Upper lobe of left lung (tissue), 6 donors: ENCODE results near the gene TCEANC. TPM values are rescaled to one million over a fixed set of nuclear protein-coding genes. Genes with fewer than 3 reads are reported as not detected.
"Not testable (repeated sequence)": the region's sequence is repeated elsewhere in the genome, so short reads cannot be mapped to it uniquely, and the experiment has no call there.

Experiments used
- ATAC-seq, 2 donors: fragments of 200-7000 bp; cut with Tn5 transposase; one replicate each; pipeline ENCODE4 v1.9.1; 2022; ENCODE audit warnings: mild to moderate bottlenecking in 2 of 2, moderate library complexity in 2 of 2; ENCODE audit not compliant: low FRiP score in 2 of 2
- DNase-seq, 2 donors: peaks; one replicate each; pipeline ENCODE4 v3.0.0-alpha.2; 2019 to 2020
- H3K27ac ChIP-seq, 4 donors: fragments of 200-600 bp; sonication (generic); one replicate each; pipeline ENCODE4 v1.5.1; 2016 to 2019
- H3K27me3 ChIP-seq, 4 donors: fragments of 200-600 bp; sonication (generic); one replicate each; pipeline ENCODE4 v1.5.1; 2017 to 2019
- H3K36me3 ChIP-seq, 4 donors: fragments of 200-600 bp; sonication (generic); one replicate each; pipeline ENCODE4 v1.5.1; 2016 to 2019
- H3K4me1 ChIP-seq, 4 donors: fragments of 200-600 bp; sonication (generic); one replicate each; pipeline ENCODE4 v1.5.1; 2018 to 2019
- H3K4me3 ChIP-seq, 4 donors: fragments of 200-600 bp; sonication (generic); one replicate each; pipeline ENCODE4 v1.5.1; 2017 to 2019; ENCODE audit warnings: mild to moderate bottlenecking in 2 of 4, moderate library complexity in 1 of 4
- H3K9me3 ChIP-seq, 4 donors: fragments of 200-600 bp; sonication (generic); one replicate each; pipeline ENCODE4 v1.5.1; 2018 to 2019
- CTCF ChIP-seq, 6 experiments: fragments of 450-650 bp in 4 of 6; fragments of 200-600 bp in 2 of 6; sonication (generic) in 2 of 6; IDR thresholded peaks; one replicate each; pipeline ENCODE4 v1.5.1; 2016 to 2019; ENCODE audit warnings: antibody characterized with exemption in 6 of 6
- EP300 ChIP-seq, 4 donors: sonication (generic); formaldehyde crosslinking; IDR thresholded peaks; one replicate each; pipeline ENCODE4 v1.5.1; 2017; ENCODE audit warnings: antibody characterized with exemption in 4 of 4, control low read depth in 2 of 4
- POLR2A ChIP-seq, 4 donors: fragments of 450-650 bp; IDR thresholded peaks; one replicate each; pipeline ENCODE4 v1.5.1; 2016 to 2017; ENCODE audit warnings: antibody characterized with exemption in 4 of 4, mild to moderate bottlenecking in 2 of 4
- POLR2AphosphoS5 ChIP-seq, 2 donors: sonication (generic); formaldehyde crosslinking; IDR thresholded peaks; one replicate each; pipeline ENCODE4 v1.5.1; 2017; ENCODE audit warnings: antibody characterized with exemption in 2 of 2
- WGBS, 2 donors: methylation state at CpG; one replicate each; pipeline ENCODE4 v1.1.5; 2017 to 2018; 5-methylcytosine and 5-hydroxymethylcytosine counted together
- total RNA-seq, 6 donors: library from RNA; depleted of rRNA in 4 of 6; stranded (reverse); fragments of >200 nt in 4 of 6; gene quantifications; one replicate each; pipeline versions ENCODE4 v1.1.0 to v1.2.1, GENCODE V29; 2016 to 2021
- donor health status: DM: no; HTN: no; CAD: no; lungs with moderate emphysema.
- donor health status: DM: no; HTN: yes; CAD: no; lungs with severe emphysema.

Gene TCEANC
- total RNA-seq, 6 donors from 2014 or later, result 2.4 to 8.9 (median 4.1) TPM

- Histone ChIP-seq H3K4me1 (peaks cover 0 to 10% (median 3%) of the 10 kb centered on the region in 4 donors), H3K4me3 (no peak overlapping the region), H3K27me3 (no peaks in the 10 kb centered on the region), H3K9me3 (no peaks in the 10 kb centered on the region), H3K27ac (no peak overlapping the region), H3K36me3 (peaks cover 0 to 12% (median 0%) of the 10 kb centered on the region in 4 donors)
- TF ChIP-seq POLR2AphosphoS5 (IDR thresholded peaks at IDR 0.05) (no peak), EP300 (IDR thresholded peaks at IDR 0.05) (no peak), CTCF (IDR thresholded peaks at IDR 0.05) (no peak), POLR2A (IDR thresholded peaks at IDR 0.05) (no peak)
- 58 to 60% methylated on average over 2 to 3 of the region's 3 CpGs for WGBS, 2 donors
- no peak for ATAC-seq
- no peak for DNase-seq
Measured at GRCh38 chrX:13666836-13667235, 13.9 kb downstream of the TCEANC start.

DNA sequence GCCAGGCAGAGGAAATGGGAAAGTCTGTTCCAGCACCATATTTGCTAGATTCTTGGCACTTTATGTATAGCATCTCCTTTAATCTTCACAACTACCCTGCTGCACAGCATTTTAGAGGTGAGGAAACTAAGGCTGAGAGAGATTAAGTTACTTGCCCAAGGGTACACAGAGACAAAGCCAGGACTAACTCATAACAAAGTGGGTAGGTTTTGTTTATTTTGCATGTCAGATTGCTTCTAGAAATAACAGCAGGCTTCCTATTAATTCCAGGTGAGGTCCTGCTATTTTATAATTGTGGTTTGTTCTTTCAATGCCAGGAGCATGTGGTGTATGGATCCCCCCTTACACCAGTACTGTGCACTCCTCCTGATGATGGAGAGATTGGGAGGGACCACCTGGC is 15.0 kb downstream of the TCEANC start:
- peaks cover 0 to 10% (median 3%) of the 10 kb centered on the region in 4 donors for H3K4me1 ChIP-seq
- no peaks in the 10 kb centered on the region for H3K9me3 ChIP-seq
- H3K36me3 ChIP-seq, result peaks cover 0 to 7% (median 0%) of the 10 kb centered on the region in 4 donors
- H3K4me3 ChIP-seq, result no peak overlapping the region
- ATAC-seq (no peak), DNase-seq (no peak)
- no peaks in the 10 kb centered on the region for H3K27me3 ChIP-seq
- TF ChIP-seq POLR2A (IDR thresholded peaks at IDR 0.05) (no peak), POLR2AphosphoS5 (IDR thresholded peaks at IDR 0.05) (no peak), CTCF (IDR thresholded peaks at IDR 0.05) (no peak)
- H3K27ac ChIP-seq, result no peak overlapping the region

DNA sequence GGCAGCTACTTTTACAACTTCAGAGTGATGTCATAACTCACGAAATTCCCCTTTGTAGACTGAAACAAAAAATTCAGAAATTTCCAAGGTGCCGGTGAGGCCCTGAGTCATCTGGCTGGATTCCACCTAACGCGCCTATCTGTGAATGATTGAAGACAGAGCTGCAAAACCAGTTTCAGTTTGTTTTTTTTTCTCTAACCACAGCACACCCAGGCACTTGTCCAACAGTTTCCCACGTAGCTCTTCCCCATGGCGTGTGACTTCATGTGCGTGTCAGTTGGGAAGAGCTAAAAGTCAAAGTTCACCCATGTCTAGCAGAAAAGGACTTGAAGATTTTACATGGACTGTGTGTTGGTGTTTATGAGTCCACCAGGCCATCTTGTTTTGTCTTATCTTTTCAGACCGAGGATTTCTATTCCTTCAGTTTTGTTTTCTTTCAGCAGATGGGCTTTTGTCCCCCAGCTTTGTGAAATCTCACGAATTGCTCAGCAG is 16.4 kb downstream of the TCEANC start:
- H3K27ac ChIP-seq, result peak overlapping the region; percentile 12 to 64 (median 56)
- peak in 1 of 2 donors; percentile 78 for DNase-seq
- H3K36me3 ChIP-seq, result no peaks in the 10 kb centered on the region
- no peaks in the 10 kb centered on the region for H3K27me3 ChIP-seq
- H3K4me3 ChIP-seq, result no peak overlapping the region
- 18 to 40% methylated on average over 8 to 9 of the region's 9 CpGs for WGBS, 2 donors
- peak; percentile 75 to 76 for ATAC-seq
- TF ChIP-seq POLR2A (IDR thresholded peaks at IDR 0.05) (no peak), CTCF (IDR thresholded peaks at IDR 0.05) (no peak), POLR2AphosphoS5 (IDR thresholded peaks at IDR 0.05) (peak in 1 of 2 donors; percentile 65), EP300 (IDR thresholded peaks at IDR 0.05) (peak in 1 of 4 donors; percentile 67)
- H3K4me1 ChIP-seq, result peaks cover 0 to 10% (median 3%) of the 10 kb centered on the region in 4 donors
- H3K9me3 ChIP-seq, result no peaks in the 10 kb centered on the region

GRCh38 chrX:13669755-13670154 is 16.8 kb downstream of the TCEANC start:
- not testable (repeated sequence) for H3K9me3 ChIP-seq, H3K4me3 ChIP-seq, H3K36me3 ChIP-seq, DNase-seq, H3K27me3 ChIP-seq, ATAC-seq, H3K4me1 ChIP-seq
- 88 to 95% methylated on average over 5 to 8 of the region's 8 CpGs for WGBS, 2 donors
- H3K27ac ChIP-seq, result peak overlapping the region in 3 of 4 donors; percentile 52 to 64 (median 61)

- Histone ChIP-seq H3K9me3 (no peaks in the 10 kb centered on the region), H3K4me1 (peaks cover 0 to 10% (median 2%) of the 10 kb centered on the region in 4 donors), H3K4me3 (no peak overlapping the region), H3K36me3 (no peaks in the 10 kb centered on the region), H3K27ac (no peak overlapping the region), H3K27me3 (no peaks in the 10 kb centered on the region)
- 81 to 93% methylated on average over 5 of the region's 5 CpGs for WGBS, 2 donors
- TF ChIP-seq EP300 (IDR thresholded peaks at IDR 0.05), result no peak
- TF ChIP-seq CTCF (IDR thresholded peaks at IDR 0.05), result no peak
- no peak for TF ChIP-seq POLR2AphosphoS5 (IDR thresholded peaks at IDR 0.05)
- no peak for TF ChIP-seq POLR2A (IDR thresholded peaks at IDR 0.05)
- ATAC-seq, result no peak
- DNase-seq, result no peak
Measured at GRCh38 chrX:13670197-13670596, 17.3 kb downstream of the TCEANC start.
